GM21381 (cell line): Measurements from ENCODE around the gene BAIAP2L1.

Experiments used
- ATAC-seq: cut with Tn5 transposase; IDR thresholded peaks from one replicate; pipeline ENCODE4 v1.9.1; 2021; ENCODE audit warnings: mild to moderate bottlenecking, moderate library complexity; ENCODE audit not compliant: unreplicated experiment

BAIAP2L1 gene

GRCh38 chr7:98360221-98361130 lies 40.4 kb downstream of the BAIAP2L1 start:
- ATAC-seq: no peak

GRCh38 chr7:98359395-98359794 lies 41.5 kb downstream of the BAIAP2L1 start:
- ATAC-seq: no peak

DNA sequence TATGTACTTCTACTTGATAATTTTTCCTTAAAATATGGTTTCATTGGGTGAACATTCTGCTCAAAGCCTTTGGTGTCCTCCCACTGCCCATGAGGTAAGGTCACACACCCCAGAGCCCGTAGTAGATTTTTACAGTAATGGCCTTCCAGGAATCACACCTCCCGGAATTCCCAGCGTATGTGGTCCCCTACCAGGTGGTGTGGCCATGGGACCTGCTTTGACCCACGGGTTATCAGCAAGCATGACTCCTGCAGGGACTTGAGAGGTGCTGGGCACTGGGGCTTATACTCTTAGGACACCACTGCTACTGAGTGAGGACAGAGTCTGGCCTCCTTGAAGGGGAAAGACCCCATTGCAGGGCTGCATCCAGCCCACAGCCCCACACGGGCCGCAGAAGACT lies 42.2 kb downstream of the BAIAP2L1 start:
- ATAC-seq: no peak

DNA sequence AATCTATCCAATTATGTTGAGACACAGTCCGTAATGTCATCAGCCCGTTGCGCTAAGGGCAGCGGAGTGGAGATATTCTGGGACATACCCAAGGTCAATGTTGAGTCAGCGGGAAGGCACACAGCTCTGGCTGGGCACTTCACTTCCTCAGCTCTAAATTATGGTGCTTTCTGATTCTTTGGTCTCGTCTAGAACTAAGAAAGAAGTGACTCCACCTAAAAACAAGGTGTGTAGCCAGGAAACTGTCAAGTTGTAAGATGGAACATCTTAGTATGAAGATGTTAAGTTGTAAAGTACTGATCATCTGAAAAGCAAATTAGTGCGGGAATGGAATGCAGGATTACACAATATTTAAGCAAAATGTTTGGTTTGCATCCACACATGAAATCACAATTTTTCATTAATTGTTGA lies 43.1 kb downstream of the BAIAP2L1 start:
- ATAC-seq: no peak

DNA sequence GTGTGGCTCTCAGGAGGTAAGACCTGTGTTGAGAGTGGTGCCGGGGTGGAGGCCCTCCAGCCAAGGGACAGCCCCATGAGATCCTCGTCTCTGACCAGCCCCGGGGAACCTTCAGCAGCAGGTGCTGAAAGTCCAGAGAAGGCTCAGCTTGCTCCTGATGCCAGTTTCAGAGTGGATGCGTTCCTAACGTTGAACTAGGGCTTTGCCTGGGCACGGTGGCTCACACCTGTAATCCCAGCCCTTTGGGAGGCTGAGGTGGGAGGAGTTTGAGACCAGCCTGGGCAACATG lies 45.7 kb downstream of the BAIAP2L1 start:
- no peak for ATAC-seq

DNA sequence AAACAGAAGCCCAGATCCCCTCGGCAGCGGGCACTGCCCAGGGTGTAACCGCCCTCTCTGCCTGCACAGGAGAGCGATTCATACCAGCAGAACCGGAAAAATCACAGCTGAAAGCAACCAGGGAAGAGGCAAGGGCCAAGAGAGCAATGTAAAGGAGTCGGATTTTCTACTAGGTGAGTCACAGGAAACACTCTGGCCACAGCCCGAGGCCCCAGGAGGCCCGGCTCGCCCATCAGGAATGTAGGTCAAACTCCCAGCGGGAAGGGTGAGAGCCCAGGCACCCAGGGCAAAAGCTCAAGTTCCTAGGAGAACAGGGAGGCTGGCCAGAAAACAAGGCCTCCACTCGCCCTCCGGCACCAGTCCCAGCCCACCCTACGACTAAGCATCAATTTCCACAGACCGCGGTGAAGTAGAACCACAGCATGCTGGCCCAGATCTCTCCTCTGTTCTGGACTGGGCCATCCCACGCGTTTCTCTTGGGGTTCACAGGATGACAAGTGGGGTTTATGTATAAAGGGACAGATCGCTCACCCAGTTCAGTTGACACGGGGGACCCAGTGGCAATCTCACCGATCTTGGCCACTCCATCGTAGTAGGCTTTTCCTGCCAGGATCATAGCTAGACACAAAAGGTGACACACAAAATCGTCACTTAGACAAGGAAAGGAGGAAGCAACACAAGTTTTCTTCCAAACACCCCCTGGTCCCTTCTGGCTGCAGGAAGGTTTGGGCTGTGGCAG lies 46.2 kb downstream of the BAIAP2L1 start:
- ATAC-seq: no peak

DNA sequence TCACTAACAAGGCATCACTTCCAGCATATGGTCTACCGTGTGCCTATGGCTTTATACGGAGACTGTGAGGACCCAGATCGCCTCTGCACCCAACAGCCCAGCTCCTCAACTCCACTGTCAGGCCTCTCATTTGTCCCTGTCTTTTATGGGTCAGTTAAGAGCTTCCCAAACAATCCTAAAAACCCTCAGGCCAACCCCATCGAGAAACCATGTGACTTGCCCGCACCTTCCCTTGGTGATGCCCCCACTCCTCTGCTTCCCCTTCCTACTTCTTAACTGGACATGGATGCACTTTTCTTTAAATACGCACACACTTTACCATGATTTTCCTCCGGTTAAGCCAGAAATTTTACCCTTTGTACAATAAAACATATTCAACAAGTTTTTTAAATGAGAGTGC lies 46.8 kb downstream of the BAIAP2L1 start:
- no peak for ATAC-seq

GRCh38 chr7:98352621-98353020 lies 48.3 kb downstream of the BAIAP2L1 start:
- no peak for ATAC-seq

DNA sequence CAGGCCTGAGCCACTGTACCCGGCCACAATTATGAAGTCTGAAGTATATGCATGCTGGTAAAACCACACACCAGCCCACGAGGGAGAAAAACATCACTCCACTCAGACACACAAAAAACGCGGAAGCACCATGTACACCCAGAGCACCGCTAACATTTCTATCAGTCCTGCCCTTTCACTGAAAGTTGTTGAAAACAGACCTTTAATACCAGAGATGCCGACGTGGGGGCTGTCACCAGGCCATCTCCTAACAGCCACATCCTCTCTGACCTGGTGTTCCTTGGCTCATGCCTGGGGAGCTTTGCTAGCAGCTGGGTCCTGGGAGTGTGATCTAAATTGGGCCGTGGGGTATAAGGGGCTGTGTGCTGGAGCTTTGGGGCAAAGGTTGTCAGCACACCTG lies 49.8 kb downstream of the BAIAP2L1 start:
- no peak for ATAC-seq

GRCh38 chr7:98348726-98349474 lies 52.0 kb downstream of the BAIAP2L1 start:
- no peak for ATAC-seq

DNA sequence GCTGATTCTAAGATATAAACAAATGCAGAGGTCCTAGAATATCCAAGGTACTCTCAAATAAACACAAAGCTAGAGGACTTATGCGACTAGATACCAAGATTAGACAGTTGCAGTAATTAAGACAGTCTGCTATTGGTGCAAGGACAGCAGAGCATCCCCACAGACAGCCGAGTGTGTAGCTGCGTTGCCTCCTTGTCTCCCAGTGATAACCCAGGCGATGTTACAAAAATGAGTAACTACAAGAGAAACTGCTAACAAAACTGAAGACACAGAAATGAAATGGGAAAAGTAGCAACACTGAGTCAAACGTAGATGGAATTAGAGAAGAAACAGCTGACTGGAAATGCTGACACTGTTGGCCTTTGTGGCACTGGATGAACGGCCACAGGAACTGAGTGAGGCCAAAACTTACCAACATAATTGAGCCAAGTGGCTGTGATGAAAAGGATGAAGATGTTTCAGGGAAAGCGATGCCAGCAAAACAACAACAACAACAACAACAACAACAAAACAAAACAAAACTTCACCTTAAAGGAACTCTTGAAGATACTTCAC lies 54.3 kb downstream of the BAIAP2L1 start:
- no peak for ATAC-seq

DNA sequence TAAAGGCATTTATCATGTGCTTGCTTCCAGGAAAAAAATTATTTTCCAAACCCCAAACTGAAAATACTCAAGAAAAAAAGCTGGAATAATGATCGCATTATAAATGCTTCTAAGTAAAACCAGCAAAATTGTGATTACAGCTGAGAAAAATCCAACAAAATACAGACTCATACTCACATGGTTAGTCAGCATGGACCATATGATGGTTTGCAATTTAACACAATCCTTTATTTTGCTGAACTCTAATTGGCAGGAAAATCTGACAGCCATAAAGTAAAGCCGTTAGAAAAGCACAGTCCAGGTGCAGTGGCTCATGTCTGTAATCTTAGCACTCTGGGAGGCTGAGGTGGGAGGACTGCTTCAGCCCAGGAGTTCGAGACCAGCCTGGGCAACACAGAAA lies 59.8 kb downstream of the BAIAP2L1 start:
- ATAC-seq: no peak

DNA sequence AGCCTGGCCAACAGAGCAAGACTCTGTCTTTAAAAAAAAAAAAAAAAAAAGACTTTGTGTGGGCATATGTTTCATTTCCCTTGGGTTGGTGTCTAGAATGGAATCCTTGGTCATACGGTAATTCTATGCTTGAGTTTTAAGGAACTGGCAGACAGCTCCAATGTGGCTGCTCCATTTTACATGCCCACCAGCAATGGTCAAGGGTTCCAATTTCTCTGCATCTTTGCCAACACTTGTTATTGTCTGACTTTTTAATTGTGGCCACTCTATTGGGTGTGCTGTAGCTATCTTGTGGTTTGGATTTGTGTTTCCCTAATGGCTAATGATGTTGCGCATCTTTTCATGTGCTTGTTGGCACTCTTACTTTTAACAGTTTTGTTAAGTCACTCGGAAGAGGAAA lies 61.8 kb downstream of the BAIAP2L1 start:
- ATAC-seq: no peak

GRCh38 chr7:98338441-98338840 lies 62.4 kb downstream of the BAIAP2L1 start:
- ATAC-seq: no peak

DNA sequence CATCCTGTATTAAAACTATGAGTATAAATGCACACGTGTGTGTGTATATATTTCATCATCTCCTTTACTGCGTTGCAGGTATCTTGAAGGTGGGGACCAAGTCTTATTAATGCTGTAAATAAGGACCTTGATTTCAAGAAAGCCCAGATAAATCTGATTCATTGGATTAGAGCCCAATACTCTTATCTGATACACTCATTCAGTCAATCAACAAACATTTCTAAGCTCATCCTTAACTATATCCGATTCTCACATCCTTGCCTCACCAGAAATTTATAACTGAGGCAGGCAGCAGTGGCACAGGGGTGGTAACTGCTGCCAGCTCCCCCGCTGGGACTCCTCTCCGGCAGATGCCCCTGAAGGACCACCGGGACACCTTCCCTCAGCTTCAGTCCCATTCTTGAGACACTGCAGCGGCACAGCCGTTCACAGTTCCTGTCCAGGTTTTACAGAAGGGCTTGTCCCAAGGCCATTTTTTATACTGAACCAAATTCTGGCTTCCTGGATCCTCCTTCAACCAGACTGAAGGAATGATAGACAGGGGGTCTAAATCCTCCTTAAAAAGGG lies 65.4 kb downstream of the BAIAP2L1 start:
- ATAC-seq: no peak

- no peak for ATAC-seq
Observed at GRCh38 chr7:98334081-98334480, 66.8 kb downstream of the BAIAP2L1 start.

GRCh38 chr7:98330926-98331529 lies 69.9 kb downstream of the BAIAP2L1 start:
- ATAC-seq: no peak

DNA sequence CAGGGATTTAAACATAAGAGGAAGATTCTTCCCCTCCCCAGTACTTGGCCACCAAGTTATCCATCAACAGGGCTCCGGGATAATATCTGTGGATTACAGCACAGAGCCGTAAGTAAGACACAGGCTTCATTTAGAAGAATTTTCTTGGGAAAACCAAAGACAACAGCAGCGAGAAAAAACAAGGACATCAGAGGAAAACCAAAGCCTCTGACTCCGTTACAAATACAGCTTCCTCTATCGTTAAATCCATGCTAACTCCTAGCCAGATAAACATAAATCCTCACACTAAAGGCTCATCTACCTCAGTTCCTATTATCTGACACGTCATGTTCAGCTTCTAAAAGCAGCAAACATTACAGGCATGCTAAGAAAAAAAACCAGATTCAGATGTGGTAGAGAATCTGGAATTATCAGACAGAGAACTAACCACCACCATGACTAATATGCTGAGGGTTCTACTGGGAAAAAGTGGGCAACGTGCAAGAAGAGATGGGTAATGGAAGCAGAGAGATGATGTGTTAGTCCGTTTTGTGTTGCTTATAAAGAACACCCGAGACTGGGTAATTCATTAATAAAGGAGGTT lies 71.0 kb downstream of the BAIAP2L1 start:
- ATAC-seq: no peak

GRCh38 chr7:98329100-98329790 lies 71.6 kb downstream of the BAIAP2L1 start:
- ATAC-seq: no peak

DNA sequence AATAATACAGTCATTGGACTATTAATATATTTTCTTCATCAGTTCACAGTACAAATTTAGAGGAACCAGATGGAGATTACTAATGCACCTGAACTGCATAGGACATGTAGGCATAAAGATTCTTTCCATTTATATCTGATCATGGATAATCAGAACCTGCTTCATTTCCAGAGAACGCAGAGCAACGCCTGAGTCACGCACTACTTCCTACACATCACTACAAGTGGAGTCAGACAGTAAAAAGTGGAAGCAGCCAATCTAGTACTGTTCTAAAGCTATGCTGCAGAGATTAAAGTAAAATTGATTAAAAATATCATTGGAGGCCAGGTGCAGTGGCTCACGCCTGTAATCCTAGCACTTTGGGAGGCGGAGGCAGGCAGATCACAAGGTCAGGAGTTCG lies 76.1 kb downstream of the BAIAP2L1 start:
- no peak for ATAC-seq
